K562 (cell line): Measurements from ENCODE around the gene YBX2.
A peak's percentile ranks its signal among the peaks of the same experiment; 100 is the strongest.

ENCODE experiments used
- CTCF ChIP-seq, 3 experiments: IDR thresholded peaks in 2 of 3; conservative IDR thresholded peaks in 1 of 3; 2 replicates each; pipeline ENCODE4 v1.5.1; 2011 to 2012; ENCODE audit warnings: low read length in 3 of 3, mild to moderate bottlenecking in 3 of 3, control low read depth in 2 of 3, improper control_type of control experiment in 1 of 3, inconsistent platforms in 1 of 3, low read depth in 1 of 3, mixed read lengths in 1 of 3, moderate library complexity in 1 of 3; ENCODE audit not compliant: insufficient read depth in 2 of 3
- FOS ChIP-seq: IDR thresholded peaks from 3 replicates; pipeline ENCODE4 v1.6.1; 2011; ENCODE audit not compliant: insufficient read length; ENCODE audit errors: extremely low read depth
- HNRNPL ChIP-seq: fragments of 200-400 bp; formaldehyde crosslinking; IDR thresholded peaks from 2 replicates; pipeline ENCODE4 v1.6.1; 2017; ENCODE audit warnings: low read depth, mild to moderate bottlenecking, low read length
- JUND ChIP-seq, 2 experiments: IDR thresholded peaks; 2 replicates in 1 of 2; 3 replicates in 1 of 2; pipeline ENCODE4 v1.6.1; 2011; ENCODE audit warnings: borderline replicate concordance in 2 of 2, low read depth in 2 of 2, low read length in 2 of 2, improper control_type of control experiment in 1 of 2, missing biosample characterization in 1 of 2, missing genetic modification characterization in 1 of 2, missing genetic modification reagents in 1 of 2
- KAT8 ChIP-seq: fragments of 450-650 bp; IDR thresholded peaks from 2 replicates; pipeline ENCODE4 v1.6.1; 2016; ENCODE audit warnings: low read depth, mild to moderate bottlenecking
- MYC ChIP-seq, 2 experiments: fragments of 250-450 bp in 1 of 2; sonication (Bioruptor Pico) in 1 of 2; IDR thresholded peaks; 2 replicates each; pipeline versions ENCODE4 v1.5.1 to v1.6.1; 2012 to 2021; ENCODE audit warnings: low read depth in 2 of 2, borderline replicate concordance in 1 of 2, improper control_type of control experiment in 1 of 2, low read length in 1 of 2, mild to moderate bottlenecking in 1 of 2, moderate library complexity in 1 of 2
- SMAD3 ChIP-seq: fragments of 450-650 bp; formaldehyde crosslinking; conservative IDR thresholded peaks from 2 replicates; pipeline ENCODE4 v1.4.0; 2020; ENCODE audit warnings: mild to moderate bottlenecking
- ZBTB9 ChIP-seq: fragments of 450-650 bp; formaldehyde crosslinking; IDR thresholded peaks from 2 replicates; pipeline ENCODE4 v1.4.0; 2020; ENCODE audit warnings: mild to moderate bottlenecking, moderate library complexity

- TF ChIP-seq SMAD3 (CRISPR knock-in tag), result no peak
- TF ChIP-seq JUND (IDR thresholded peaks at IDR 0.05; ENCODE audit: borderline replicate concordance, low read depth, low read length), result 0 out of 2 replicates have a peak, but pooled peaks have one; percentile 31
- TF ChIP-seq JUND (tag; IDR thresholded peaks at IDR 0.05; ENCODE audit: borderline replicate concordance, low read depth, low read length), result no peak; the same call in 2 of the 3 replicates
- TF ChIP-seq KAT8, result no peak
- no peak for TF ChIP-seq ZBTB9 (CRISPR knock-in tag)
- TF ChIP-seq MYC (IDR thresholded peaks at IDR 0.05; ENCODE audit: low read depth, low read length), result peak; percentile 83
- no peak for TF ChIP-seq MYC (CRISPR knock-in tag; IDR thresholded peaks at IDR 0.05; ENCODE audit: borderline replicate concordance, low read depth)
- TF ChIP-seq CTCF (IDR thresholded peaks at IDR 0.05 in 2 of 3, conservative IDR thresholded peaks at IDR 0.05 in 1 of 3; ENCODE audit: insufficient read depth in 2 of 3, low read depth in 1 of 3, low read length in 3 of 3), result peak; percentile 93 to 95 (median 95)
- no peak for TF ChIP-seq FOS
- TF ChIP-seq HNRNPL, result no peak
Observed at GRCh38 chr17:7280519-7281073, 13.8 kb downstream of the YBX2 start.
